OCI-LY1 (cell line): ENCODE measurements around the gene ATP9B.

Source experiments
- CTCF ChIP-seq: fragments of 200-600 bp; sonication (generic), shearing (Covaris generic); IDR thresholded peaks from 2 replicates; pipeline ENCODE4 v1.5.1; 2017; ENCODE audit warnings: mild to moderate bottlenecking, antibody characterized with exemption, low read length, moderate library complexity, mixed read lengths
- EZH2 ChIP-seq: fragments of 200-600 bp; sonication (generic), shearing (Covaris generic); IDR thresholded peaks from 2 replicates; pipeline ENCODE4 v1.8.0; 2017; ENCODE audit warnings: borderline replicate concordance, mixed run types, mild to moderate bottlenecking, antibody characterized with exemption, low read length, moderate library complexity, mixed read lengths

- TF ChIP-seq CTCF (no peak), EZH2 (no peak)
Measured at GRCh38 chr18:79392226-79392625, 323.0 kb downstream of the ATP9B start.
